Nucleus accumbens (tissue), 56 donors: ENCODE data around the gene ZBTB34.

ENCODE experiments used
- DNase-seq, 56 donors: peaks; one replicate each; lab custom pipeline; 2025; lab: John Stamatoyannopoulos, UW

ZBTB34 gene

DNA sequence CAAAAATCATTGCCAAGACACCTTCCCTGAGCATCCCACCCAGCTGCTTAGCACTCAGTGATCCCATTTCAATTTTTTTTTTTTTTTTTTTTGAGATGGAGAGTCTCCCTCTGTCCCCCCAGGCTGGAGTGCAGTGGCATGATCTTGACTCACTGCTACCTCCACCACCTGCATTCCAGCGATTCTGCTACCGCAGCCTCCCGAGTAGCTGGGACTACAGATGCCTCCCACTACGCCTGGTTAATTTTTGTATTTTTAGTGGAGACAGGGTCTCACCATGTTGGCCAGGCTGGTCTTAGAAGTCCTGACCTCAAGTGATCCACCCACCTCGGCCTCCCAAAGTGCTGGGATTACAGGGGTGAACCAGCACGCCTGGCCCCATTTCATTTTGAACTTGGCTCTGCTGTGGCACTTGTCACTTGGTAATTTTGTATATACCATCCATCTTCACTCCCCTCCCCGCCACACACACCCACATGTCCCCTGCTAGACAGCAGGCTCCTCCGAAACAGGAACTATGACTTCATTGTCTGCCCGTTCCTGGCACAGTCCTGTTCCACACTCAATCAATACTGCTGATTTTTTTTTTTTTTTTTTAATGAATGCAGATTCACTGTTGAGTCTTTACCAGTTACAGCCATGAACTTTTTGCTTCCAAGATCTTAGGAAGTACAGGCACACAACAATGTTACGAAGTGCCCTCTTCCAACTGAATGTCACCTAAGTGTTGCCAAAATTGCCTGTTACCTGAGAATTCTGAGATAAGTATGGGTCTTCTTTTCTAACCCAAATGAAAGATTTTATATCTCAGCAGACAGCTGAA lies 17.3 kb upstream of the ZBTB34 start:
- DNase-seq = peak in 42 of 56 donors; percentile 21 to 77 (median 58)

DNA sequence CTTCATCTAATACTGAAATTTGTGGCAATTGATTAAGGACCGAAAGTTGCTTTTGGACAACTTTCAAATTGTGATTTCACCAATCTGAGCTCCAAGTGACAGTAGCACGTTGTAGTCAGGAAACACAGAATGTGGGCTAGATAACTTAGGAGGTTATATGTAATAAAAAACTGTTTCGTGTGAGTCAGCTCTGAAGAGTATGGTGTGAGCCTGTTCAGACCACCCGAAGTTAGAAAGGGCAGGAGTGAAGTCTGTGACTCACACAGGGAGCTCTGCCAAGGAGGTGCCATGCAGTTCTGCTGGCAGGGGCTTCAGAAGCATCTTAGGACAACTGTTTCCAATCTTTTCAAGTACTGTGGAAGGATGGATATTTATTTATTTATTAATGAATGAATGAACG lies 16.4 kb upstream of the ZBTB34 start:
- DNase-seq = peak in 5 of 56 donors; percentile 14 to 54 (median 36)

DNA sequence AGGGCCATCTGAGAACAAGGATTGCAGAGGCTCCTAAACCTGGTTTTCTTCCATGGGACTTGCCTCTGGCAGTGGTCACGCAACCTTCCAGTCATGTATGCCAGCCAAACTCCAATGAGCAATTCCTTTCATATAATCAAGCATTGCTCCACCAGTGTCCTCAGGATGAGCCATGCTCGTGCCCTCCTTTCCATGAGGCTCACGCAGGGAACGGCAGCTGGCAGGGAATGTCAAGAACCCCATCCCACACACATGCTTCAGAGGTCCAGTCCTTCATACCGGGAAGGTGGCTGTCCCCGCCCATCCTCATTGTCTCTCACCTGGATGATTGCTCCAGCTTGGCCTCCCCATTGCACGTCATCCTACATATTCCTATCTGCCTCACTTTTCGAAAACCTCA lies 13.4 kb upstream of the ZBTB34 start:
- DNase-seq = no peak

DNA sequence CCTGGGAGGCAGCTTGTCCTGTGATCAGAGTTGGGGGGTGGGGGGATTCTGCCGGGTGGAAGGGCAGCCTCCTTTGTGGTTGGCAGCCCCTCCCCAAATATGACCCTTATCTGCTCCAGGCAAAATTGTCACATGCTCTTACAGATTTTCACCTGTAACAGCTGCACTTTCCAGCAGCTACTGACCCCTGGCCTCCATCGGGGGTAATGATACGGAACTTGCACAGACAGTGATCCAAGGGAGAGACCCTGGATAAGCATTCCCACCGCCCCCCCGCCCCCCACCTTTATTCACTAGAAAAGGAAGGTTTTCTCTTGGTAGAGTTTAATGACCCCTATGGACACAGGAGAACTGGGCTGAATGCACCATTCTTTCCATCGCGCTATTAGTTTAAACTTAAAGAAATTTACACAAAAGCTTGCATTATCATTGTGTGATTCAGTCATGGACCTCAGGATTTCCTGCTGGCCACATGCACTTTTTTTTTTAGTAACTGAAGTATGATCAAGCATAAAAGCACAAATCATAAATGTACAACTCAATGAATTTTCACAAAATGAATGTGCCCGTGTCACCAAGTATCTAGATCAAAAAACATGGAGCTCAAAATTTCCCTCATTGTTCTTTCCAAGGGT lies 10.7 kb upstream of the ZBTB34 start:
- DNase-seq = no peak

DNA sequence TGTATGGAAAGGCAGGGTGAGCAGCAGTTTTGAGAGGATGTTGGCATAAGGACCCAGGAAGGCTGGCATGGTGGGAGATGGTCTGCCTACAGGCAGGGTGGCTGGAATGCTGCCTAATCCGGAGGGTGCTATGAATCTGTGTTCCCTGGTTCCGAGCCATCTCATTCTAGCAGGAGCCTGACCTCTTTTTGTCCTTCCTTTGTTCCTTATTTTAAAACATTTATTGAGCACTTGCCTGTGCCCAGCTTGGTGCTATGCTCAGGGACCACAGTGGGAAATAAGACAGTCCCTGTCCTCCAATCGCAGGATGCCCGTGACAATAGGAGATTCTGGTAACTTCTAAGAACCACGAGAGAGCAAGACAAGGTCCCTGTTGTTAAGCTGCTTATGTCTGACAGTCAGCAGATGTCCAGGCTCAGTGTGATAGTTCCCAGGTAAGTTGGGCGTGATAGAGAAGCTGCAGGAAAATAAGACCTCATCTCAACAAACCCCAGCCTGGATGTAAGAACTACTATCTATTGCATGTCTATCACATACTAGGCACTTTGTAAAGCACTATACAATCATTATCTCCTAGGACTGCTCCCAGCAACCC lies 9.1 kb upstream of the ZBTB34 start:
- DNase-seq = no peak

DNA sequence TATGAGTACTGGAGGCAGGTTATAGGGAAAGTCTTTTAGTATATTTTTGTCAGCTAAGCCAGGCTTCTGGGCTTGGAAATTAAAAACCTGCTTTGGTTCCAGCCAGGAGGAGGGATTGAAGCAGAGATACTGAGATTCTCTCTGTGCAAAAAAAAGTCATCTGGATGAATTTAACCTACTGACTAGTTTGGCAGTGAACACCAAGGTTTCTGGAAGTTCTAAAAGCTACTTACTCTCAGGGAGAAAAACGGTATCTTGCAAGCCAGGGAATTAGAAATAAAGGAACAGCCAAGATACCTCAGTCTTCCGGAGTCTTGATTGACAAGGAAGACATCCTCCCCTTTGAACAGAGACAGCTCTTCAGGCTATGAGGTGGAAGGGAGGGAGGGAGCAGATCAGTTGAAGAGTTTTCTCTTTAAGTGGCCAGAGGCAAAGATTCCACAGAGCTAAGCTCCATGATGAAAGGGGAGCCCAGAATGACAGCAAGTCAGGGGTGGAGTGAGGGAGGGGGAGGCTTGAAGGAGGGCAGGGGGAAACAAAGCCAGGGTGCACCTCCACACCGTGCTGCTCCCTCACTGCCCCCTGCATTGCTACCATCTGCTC lies 8.3 kb upstream of the ZBTB34 start:
- no peak for DNase-seq

DNA sequence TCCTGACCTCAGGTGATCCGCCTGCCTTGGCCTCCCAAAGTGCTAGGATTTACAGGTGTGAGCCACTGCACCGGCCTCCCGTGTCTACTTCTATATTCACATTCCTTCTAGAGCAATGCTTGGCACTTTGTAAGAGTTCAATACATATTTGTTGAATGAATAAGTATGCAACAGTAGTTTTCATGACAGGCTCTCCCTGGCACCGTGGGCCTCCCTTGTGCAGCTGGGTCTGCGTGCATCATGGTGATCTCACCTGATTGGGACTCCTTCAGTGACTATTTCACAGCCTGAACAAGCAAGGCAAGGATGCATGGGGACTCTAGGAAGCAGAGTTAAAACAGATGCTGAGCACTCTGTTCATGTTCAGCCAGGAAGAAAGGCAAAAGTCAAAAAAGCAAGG lies 6.8 kb upstream of the ZBTB34 start:
- no peak for DNase-seq

DNA sequence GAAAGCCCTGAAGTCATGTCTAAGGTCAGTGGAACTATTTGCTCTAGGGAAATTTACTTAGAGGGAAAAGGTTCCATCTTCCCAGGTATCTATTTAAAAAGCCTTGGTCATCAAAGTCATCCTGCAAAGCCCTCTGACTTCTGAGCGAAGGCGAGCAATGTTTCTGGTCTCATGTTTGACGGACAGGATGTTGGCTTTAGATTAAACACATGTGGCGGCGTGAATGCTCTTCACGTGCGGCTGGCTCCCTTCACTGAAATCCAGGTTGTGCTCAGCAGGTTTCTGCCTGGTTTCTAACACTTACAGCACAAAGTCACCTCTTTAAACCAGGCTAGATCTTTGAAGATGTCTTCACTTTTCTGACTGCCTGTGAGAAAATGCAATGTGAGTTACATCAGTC lies 5.7 kb upstream of the ZBTB34 start:
- no peak for DNase-seq

DNA sequence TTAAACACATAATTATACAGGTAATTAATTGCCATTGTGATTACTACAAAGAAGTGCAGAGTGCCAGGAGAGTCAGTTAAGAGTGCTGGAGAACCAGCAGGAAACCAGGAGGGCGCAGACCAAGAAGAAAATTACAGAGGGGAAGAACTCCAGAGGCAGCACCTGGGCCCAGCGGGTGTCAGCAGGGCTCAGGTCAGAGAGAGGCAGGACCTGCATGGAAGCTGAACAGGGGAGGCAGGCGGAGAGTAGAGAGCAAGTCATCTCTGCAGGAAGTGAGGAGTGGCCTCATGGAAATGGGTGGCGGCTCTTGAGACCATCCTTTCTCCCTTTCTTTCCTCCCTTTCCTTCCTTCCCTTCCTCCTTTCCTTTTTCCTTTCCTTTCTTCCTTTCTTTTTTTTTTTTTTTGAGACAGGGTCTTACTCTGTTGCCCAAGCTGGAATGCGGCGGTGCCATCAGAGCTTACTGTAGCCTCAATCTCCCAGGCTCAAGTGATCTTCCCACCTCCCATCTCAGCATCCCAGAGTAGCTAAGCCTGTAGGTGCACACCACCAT lies 4.0 kb upstream of the ZBTB34 start:
- DNase-seq = no peak

DNA sequence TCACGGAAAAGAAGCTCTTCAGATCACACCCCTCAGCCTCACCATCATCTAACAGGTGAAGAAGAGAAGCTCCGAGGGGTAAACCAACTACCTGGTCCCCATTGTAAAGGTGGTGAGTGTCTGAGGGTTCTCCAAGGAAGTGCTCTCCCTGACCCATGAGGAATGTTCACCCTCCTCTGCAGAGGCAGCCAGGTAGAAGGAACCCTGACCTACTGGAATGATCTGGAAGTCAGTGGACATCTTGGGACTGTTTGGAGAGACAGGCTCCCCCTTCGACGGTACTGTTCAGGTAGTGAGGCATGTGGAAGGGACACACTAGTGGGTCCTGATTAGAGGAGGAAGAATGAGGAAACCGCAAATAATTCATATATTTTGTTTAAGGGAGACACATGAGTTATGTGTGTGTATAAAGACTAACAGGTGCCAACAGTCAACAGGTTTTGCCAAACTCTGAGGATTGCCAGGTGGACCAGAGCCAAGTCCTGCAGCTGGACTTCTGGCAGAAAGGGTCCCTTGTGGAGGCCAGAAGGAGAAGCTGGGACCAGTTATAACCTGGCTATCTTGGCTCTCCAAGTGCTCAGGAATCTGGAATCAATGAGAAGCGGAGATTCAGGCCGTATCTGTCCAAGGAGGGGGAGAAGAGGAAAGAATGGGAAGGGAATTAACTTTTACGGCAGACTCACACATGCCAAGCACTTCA lies 3.0 kb upstream of the ZBTB34 start:
- DNase-seq = no peak

DNA sequence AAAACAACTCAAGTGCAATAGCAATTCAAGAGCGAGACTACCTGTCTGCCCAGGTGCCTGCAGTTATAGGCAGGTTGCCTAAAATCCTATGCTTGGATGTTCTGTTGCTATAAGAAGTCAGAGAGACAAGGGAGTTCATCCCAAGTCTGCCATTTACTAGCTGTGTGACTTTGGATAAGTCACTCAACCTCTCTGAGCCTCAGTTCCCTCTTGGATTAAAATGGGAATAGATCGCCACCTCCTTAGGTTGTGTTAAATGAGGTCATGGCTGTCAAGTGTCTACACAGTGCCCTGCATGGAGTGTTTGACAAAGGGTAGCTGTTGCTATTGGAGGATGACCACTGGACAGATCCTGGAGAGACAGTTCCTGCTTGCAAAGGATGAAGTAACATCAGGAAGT lies 1.3 kb upstream of the ZBTB34 start:
- DNase-seq = no peak

DNA sequence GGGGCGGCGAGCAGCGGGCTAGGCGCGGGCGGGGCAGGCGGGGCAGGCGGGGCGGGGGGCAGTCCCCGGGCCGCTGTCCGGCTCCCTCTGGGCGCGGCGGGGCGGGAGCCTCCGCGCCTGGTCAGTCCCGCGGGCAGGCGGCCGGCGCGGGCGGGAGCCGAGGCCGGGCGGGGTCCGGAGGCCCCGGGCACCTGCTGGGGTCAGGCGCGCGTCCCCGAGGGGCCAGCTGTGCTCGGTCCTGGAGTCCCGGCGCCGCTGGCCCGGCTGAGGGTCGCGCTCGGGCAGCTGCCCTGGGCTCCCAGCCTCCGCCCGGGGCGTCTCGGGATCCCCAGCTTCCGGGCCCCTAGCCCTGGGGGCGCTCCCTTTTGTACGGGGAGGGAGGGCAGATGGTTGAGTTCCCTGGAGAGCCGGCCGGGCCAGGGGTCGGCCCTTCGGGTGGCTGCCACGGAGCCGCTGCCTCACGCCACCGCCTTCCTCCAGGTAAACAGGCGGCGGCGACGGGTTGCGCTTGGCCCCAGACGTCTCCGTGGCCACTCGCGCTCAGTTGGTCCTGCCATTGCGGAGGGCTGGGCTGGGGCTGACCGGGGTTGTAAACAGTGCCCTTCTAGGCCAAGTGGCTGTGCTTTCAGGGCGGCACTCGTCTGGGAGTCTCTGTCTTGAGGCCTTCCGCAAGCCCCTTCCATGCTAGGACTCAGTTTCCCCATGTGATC lies 473 bp downstream of the ZBTB34 start:
- DNase-seq = peak in 6 of 56 donors; percentile 10 to 71 (median 43)

DNA sequence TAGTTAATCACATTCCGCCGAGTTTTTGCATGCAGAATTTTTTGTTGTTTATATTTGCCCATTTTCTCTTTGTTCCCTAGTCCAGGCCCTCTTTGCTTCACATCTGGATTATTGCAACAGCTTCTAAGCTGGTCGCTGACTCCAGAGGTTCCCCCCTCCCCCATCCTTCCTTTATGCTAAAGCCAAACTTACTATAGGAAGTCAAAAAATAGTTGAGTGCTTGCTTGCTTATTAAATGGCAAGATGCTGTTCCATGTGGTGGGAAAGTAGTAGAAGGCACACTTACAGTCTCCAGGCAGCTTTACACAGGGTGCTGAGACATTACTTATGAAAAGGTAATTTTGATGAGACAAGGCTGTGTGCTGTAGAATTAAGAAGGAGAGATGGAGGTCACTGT lies 1.3 kb downstream of the ZBTB34 start:
- DNase-seq = no peak

DNA sequence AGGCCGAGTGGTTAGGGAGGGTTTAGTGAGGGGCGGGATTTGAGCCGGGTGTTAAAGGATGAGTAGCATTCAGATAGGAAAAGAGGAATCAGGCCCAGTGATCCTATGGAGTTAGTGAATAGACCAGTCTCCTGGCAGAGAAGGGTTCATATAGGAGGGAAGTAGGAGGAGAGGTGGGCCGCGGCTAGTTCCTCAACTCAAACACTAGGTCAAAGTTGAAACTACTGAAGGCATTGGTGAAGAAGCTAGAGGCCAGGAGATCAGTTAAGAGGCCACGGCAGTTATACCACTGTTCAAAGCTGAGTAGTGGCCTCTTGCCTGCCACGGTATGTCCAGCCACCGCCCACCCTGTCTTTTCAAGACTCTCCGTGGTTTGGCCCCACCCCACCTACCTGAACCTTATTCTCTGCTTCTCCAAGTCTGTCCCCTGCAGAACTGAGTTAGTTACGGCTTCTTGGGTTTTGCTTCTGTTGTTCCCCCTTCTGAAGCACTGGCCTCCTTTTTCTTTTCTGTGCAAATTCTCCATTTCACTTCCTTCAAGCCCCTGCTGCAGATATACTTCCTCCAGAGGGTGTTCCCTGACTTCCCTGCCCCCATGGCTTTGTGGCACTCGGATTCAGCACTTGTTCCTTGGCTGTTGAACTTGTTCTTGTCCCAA lies 1.8 kb downstream of the ZBTB34 start:
- DNase-seq = peak in 2 of 56 donors; percentile 40 to 42

DNA sequence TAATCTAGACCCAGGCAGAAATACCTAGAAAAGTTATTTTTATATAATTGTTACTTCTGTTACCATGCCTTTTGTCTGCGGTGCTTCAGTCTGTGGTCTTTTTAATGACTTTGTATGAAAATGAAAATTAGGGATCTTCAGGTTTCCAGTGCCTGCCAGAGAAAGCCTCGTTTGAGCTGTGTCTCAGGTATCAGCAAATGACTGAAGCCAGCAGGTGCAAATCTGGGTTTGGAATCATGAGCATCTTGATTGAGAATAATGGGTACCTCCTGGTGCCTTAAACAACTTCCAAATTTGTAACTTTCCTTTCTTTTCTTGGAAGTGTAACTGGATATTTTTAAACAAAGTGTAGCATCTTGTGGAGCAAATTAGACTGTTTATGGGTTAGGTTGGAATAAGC lies 4.3 kb downstream of the ZBTB34 start:
- no peak for DNase-seq

DNA sequence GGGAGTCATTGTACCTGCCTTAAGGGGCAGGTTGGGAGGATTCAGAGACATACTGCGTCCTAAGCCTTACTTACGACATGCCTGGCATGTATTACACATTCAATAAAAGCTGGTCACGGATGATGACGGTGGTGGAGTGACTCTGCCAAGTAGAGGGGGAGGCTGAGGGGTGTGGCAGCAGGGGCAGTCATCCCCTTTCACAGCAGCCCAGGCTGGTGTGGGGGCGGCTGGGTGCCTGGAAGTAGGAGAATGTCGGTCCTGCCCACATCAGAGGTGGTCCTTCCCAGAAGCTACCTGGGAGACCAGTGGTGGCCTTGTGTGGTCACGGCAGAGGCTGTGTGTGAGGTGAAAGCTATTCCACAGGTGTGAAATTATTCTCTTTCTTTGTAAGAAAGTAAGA lies 8.9 kb downstream of the ZBTB34 start:
- no peak for DNase-seq

DNA sequence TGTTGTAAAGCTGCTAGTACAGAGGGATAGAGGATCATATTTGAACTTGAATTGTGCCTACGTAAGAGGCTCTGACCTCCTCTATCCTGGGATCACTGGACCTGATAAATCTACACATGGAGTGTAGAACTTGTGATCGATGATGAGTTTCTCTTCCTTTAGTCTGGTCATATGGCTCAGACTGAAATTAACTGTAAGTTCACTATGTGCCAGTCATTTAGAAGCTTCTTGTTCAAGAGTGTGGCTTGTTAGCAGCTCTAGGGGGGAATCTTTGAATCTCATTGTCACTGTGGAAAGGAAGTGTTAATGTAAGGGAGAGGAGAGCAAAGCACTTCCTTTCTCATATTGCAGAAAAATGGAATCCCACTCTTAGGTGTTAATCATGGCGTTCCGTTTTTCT lies 12.1 kb downstream of the ZBTB34 start:
- no peak for DNase-seq

DNA sequence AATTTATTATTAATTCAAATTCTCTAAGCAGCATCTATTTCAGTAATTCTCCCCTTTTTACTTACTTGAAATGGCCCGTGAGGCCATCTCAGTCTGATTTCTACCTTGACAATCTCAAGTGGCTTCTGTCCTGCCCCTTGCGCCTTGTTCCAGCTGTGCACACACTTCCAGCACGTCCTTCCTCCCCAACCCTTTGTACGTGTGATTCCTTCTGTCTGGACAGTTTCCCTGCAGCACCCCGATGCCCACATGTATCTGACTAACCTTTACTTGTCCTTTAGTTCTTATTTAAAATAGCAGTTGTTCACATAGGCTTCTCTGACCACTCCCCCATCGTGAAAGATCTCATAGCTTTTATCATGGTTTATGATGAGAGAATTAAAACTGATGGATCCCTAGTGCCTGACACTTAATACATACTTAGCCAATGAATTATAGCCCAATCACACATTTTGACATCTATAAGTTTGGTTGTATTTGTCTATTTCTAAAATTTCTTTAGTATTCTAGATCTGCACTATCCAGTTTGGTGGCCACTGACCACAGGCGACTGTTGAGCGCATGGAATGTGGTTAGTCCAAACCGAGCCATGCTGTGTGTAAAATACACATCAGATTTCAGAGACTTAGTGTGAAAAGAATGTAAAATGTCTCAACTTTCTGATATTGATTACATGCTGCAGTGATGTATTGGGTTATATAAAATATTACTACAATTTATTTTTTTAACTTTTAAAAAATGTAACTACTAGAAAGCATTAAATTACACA lies 14.3 kb downstream of the ZBTB34 start:
- DNase-seq = no peak
